Thyroid gland (tissue), 4 donors: ENCODE data around the gene WNT8B.

Experiments used
- POLR2A ChIP-seq, 2 donors: fragments of 450-650 bp; IDR thresholded peaks; one replicate each; pipeline ENCODE4 v1.6.1; 2017; ENCODE audit warnings: antibody characterized with exemption in 2 of 2, mild to moderate bottlenecking in 2 of 2, moderate library complexity in 1 of 2
- TF ChIP-seq, protein P1 (sequence below), 6 experiments: fragments of 200-600 bp in 3 of 6; fragments of 450-650 bp in 3 of 6; sonication (generic) in 3 of 6; IDR thresholded peaks; one replicate each; pipeline ENCODE4 v1.5.1; 2016 to 2019; ENCODE audit warnings: antibody characterized with exemption in 6 of 6, mild to moderate bottlenecking in 2 of 6, inconsistent platforms in 1 of 6, moderate library complexity in 1 of 6

DNA sequence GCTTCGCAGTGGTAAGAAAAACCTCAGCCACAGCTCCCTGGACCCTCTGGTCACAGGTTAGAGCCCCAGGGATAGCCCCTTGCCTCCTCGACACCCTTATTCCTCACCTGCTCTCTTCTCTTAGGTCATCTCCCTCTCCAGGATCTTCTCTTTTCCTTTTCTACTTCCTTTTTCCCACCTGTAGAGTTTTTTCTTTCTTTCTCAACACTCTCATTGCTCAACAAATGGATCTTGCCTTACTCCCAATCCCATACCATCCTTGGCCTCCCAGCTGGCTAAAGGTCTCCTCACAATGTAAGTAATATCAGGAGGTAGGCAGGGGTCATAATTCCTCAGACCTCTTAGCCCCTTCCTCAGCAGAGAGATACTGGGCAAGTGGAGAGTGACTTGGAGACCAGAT lies 17.2 kb downstream of the WNT8B start:
- TF ChIP-seq, protein P1, sequence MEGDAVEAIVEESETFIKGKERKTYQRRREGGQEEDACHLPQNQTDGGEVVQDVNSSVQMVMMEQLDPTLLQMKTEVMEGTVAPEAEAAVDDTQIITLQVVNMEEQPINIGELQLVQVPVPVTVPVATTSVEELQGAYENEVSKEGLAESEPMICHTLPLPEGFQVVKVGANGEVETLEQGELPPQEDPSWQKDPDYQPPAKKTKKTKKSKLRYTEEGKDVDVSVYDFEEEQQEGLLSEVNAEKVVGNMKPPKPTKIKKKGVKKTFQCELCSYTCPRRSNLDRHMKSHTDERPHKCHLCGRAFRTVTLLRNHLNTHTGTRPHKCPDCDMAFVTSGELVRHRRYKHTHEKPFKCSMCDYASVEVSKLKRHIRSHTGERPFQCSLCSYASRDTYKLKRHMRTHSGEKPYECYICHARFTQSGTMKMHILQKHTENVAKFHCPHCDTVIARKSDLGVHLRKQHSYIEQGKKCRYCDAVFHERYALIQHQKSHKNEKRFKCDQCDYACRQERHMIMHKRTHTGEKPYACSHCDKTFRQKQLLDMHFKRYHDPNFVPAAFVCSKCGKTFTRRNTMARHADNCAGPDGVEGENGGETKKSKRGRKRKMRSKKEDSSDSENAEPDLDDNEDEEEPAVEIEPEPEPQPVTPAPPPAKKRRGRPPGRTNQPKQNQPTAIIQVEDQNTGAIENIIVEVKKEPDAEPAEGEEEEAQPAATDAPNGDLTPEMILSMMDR (IDR thresholded peaks at IDR 0.05), result no peak
- no peak for TF ChIP-seq POLR2A (IDR thresholded peaks at IDR 0.05)
